Lower leg skin (tissue), 3 donors: ENCODE results near the gene PLA2G2C.

ENCODE experiments used
- CTCF ChIP-seq, 3 donors: fragments of 450-650 bp; IDR thresholded peaks; one replicate each; pipeline ENCODE4 v1.5.1; 2016; ENCODE audit warnings: antibody characterized with exemption in 3 of 3, mild to moderate bottlenecking in 3 of 3, moderate library complexity in 2 of 3
- POLR2A ChIP-seq, 2 donors: fragments of 450-650 bp; IDR thresholded peaks; one replicate each; pipeline ENCODE4 v1.6.1; 2016 to 2017; ENCODE audit warnings: antibody characterized with exemption in 2 of 2, mild to moderate bottlenecking in 1 of 2, moderate library complexity in 1 of 2

- TF ChIP-seq CTCF (IDR thresholded peaks at IDR 0.05): no peak
- no peak for TF ChIP-seq POLR2A (IDR thresholded peaks at IDR 0.05)
These were observed 19.2 kb downstream of the PLA2G2C start for GRCh38 chr1:20167126-20167525.
